NCI-H2171 treated with DMSO at 0.1 percent for 48 hours (cell line): ENCODE data around the gene RASSF4.

Experiments used
- DNase-seq: peaks from one replicate; lab custom pipeline; 2025; lab: John Stamatoyannopoulos, UW

The RASSF4 gene

GRCh38 chr10:44948642-44949041, 11.0 kb upstream of the RASSF4 start:
- no peak for DNase-seq

- DNase-seq: no peak
These were observed 10.3 kb upstream of the RASSF4 start for GRCh38 chr10:44949127-44949802.

GRCh38 chr10:44949915-44950314, 9.7 kb upstream of the RASSF4 start:
- DNase-seq: no peak

GRCh38 chr10:44950326-44951225, 9.0 kb upstream of the RASSF4 start:
- DNase-seq: no peak

- DNase-seq: no peak
These were observed 7.9 kb upstream of the RASSF4 start for GRCh38 chr10:44951576-44952226.

- DNase-seq: no peak
These were observed 6.8 kb upstream of the RASSF4 start for GRCh38 chr10:44952779-44953231.

- no peak for DNase-seq
These were observed 5.6 kb upstream of the RASSF4 start for GRCh38 chr10:44954042-44954441.

- no peak for DNase-seq
These were observed 4.6 kb upstream of the RASSF4 start for GRCh38 chr10:44954962-44955361.

GRCh38 chr10:44955413-44956070, 4.1 kb upstream of the RASSF4 start:
- DNase-seq: peak; percentile 22

- DNase-seq: no peak
These were observed 3.4 kb upstream of the RASSF4 start for GRCh38 chr10:44956226-44956625.

- DNase-seq: no peak
These were observed 2.6 kb upstream of the RASSF4 start for GRCh38 chr10:44956717-44957706.

- DNase-seq: no peak
These were observed 1.3 kb upstream of the RASSF4 start for GRCh38 chr10:44958196-44958897.

- DNase-seq: no peak
These were observed 730 bp upstream of the RASSF4 start for GRCh38 chr10:44958898-44959246.

- no peak for DNase-seq
These were observed 472 bp downstream of the RASSF4 start for GRCh38 chr10:44960088-44960460.

GRCh38 chr10:44960482-44961229, 1.1 kb downstream of the RASSF4 start:
- no peak for DNase-seq

GRCh38 chr10:44961230-44961571, 1.6 kb downstream of the RASSF4 start:
- no peak for DNase-seq

- DNase-seq: no peak
These were observed 2.5 kb downstream of the RASSF4 start for GRCh38 chr10:44961931-44962750.

- peak; percentile 33 for DNase-seq
These were observed 3.5 kb downstream of the RASSF4 start for GRCh38 chr10:44962870-44963738.
